Measurements from ENCODE around the gene TMEM106B. TPM values are rescaled to one million over a fixed set of nuclear protein-coding genes. Genes with fewer than 3 reads are reported as not detected.
A peak's percentile ranks its signal among the peaks of the same experiment; 100 is the strongest.

TMEM106B gene
- total and polyA plus RNA-seq, 7 experiments from 2014 or later: 22.8 to 69.2 (median 40.1) TPM

DNA sequence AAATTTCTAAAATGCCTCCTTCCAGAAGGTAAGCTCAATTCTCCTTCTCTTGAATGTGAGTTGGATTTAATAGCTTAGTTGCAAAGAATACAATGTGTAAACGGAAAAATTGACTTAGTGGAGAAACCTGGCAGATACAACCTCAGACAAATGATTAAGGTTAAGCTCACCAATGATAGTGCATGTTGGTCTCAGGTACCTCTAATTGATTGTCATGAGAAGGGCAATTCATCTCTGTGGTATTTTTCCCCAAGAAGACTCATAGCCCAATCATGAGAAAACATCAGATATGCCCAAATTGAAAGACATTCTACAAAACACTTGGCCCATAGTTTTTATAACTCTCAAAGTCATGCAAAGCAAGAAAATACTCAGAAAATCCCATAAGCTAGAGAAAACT lies 36.2 kb upstream of the TMEM106B start:
- intact Hi-C loops (cut with micrococcal nuclease): loop anchor here in 1 of 2 donors (5.0 kb wide), 1 partner anchor 82 kb away; no protein-coding TSS in a partner anchor
- Histone ChIP-seq H3K4me1 (ENCODE audit: control insufficient read depth in 2 of 2, insufficient read depth in 2 of 2, low read length in 2 of 2) (peaks cover 11 to 12% of the 10 kb centered on the region in 2 donors), H3K4me3 (ENCODE audit: low read length) (no peak overlapping the region), H3K36me3 (ENCODE audit: control insufficient read depth in 2 of 3, insufficient read depth in 3 of 3, low read length in 3 of 3) (peaks cover 0 to 4% (median 0%) of the 10 kb centered on the region in 3 experiments), H3K27me3 (ENCODE audit: control insufficient read depth in 2 of 2, insufficient read depth in 2 of 2, low read length in 2 of 2) (no peaks in the 10 kb centered on the region), H3K27ac (ENCODE audit: low read depth, low read length) (no peak overlapping the region), H3K9me3 (ENCODE audit: control insufficient read depth in 2 of 3, low read length in 3 of 3) (no peaks in the 10 kb centered on the region)
- Mint-ChIP-seq H3K27me3 (peaks cover 0 to 31% (median 0%) of the 10 kb centered on the region in 5 donors), H3K4me1 (peaks cover under 1 to 25% (median 19%) of the 10 kb centered on the region in 7 donors), H3K4me3 (no peak overlapping the region), H3K27ac (no peak overlapping the region), H3K9me3 (peaks cover 0 to 25% (median 6%) of the 10 kb centered on the region in 11 donors), H3K36me3 (peaks cover 0 to 8% (median 7%) of the 10 kb centered on the region in 5 donors)
- ChIA-PET CTCF (no interaction called here), POLR2A (interaction anchor here (0.6 kb wide), 1 partner anchor 110 kb away, joined by 3 read pairs; no protein-coding TSS in a partner anchor)
- no peak for ATAC-seq
- DNase-seq: no peak

DNA sequence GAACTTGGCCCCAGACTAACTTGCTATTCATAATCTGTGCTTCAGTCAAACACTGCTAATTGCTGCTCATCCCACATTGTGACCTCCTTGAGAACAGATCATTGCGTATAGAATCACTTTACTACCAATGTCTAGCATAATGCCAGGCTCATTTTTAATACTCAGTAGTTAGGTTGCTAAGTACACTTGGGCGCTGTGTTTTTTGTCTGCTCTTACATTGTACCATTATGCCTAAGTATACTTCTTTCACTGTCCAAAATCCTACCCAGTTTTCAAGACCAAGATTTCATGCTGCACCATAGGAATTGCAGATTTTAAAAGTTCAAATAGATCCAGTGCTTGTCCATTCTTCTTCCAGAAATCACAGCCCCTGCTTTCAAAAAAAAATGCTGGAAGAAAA lies 32.8 kb upstream of the TMEM106B start:
- H3K9me3 Mint-ChIP-seq: peaks cover 0 to 4% (median 0%) of the 10 kb centered on the region in 11 donors
- H3K4me3 Mint-ChIP-seq: no peak overlapping the region
- no peak overlapping the region for H3K27ac ChIP-seq (ENCODE audit: low read depth, low read length)
- intact Hi-C loops (cut with micrococcal nuclease): no loop called here
- H3K9me3 ChIP-seq (ENCODE audit: control insufficient read depth in 2 of 3, low read length in 3 of 3): no peaks in the 10 kb centered on the region
- H3K27me3 ChIP-seq (ENCODE audit: control insufficient read depth in 2 of 2, insufficient read depth in 2 of 2, low read length in 2 of 2): no peaks in the 10 kb centered on the region
- H3K36me3 Mint-ChIP-seq: no peaks in the 10 kb centered on the region
- H3K27me3 Mint-ChIP-seq: peaks cover 0 to 32% (median 0%) of the 10 kb centered on the region in 5 donors
- no peak for DNase-seq
- CTCF ChIA-PET: no interaction called here
- H3K4me1 Mint-ChIP-seq: peaks cover 0 to 7% (median 0%) of the 10 kb centered on the region in 7 donors
- no peak overlapping the region for H3K4me3 ChIP-seq (ENCODE audit: low read length)
- no peak overlapping the region for H3K27ac Mint-ChIP-seq
- peaks cover 0 to 4% (median 0%) of the 10 kb centered on the region in 3 experiments for H3K36me3 ChIP-seq (ENCODE audit: control insufficient read depth in 2 of 3, insufficient read depth in 3 of 3, low read length in 3 of 3)
- POLR2A ChIA-PET: no interaction called here
- H3K4me1 ChIP-seq (ENCODE audit: control insufficient read depth in 2 of 2, insufficient read depth in 2 of 2, low read length in 2 of 2): no peaks in the 10 kb centered on the region
- ATAC-seq: no peak

DNA sequence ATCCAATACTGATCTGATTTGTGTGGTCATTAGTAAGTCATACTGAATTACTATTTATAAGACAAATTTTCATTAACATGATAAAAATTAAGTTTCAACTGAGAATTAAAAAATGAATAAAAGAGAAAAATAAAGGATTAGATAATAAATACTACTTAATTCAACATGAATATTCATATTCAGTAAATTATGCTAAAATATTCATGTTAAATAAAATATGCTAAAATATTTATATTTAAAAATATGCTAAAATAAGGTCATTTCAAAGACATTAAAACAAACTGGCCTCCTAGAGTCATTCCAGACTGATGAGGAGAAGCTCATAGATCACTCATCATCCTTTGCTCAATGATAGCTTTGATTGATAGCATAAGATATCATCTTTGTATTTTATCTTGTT lies 16.7 kb upstream of the TMEM106B start:
- DNase-seq (no peak), ATAC-seq (no peak)
- POLR2A ChIA-PET: interaction anchor here (0.6 kb wide), 1 partner anchor 65 kb away, joined by 3 read pairs; no protein-coding TSS in a partner anchor
- no peaks in the 10 kb centered on the region for H3K9me3 ChIP-seq (ENCODE audit: control insufficient read depth in 2 of 3, low read length in 3 of 3)
- no peaks in the 10 kb centered on the region for H3K36me3 ChIP-seq (ENCODE audit: control insufficient read depth in 2 of 3, insufficient read depth in 3 of 3, low read length in 3 of 3)
- Mint-ChIP-seq H3K27ac (no peak overlapping the region), H3K4me1 (peaks cover 0 to 3% (median 0%) of the 10 kb centered on the region in 7 donors), H3K36me3 (peaks cover 0 to 5% (median 4%) of the 10 kb centered on the region in 5 donors), H3K9me3 (peaks cover 0 to 6% (median 0%) of the 10 kb centered on the region in 11 donors), H3K4me3 (no peak overlapping the region), H3K27me3 (peaks cover 0 to 22% (median 0%) of the 10 kb centered on the region in 5 donors)
- H3K4me1 ChIP-seq (ENCODE audit: control insufficient read depth in 2 of 2, insufficient read depth in 2 of 2, low read length in 2 of 2): no peaks in the 10 kb centered on the region
- no peak overlapping the region for H3K27ac ChIP-seq (ENCODE audit: low read depth, low read length)
- intact Hi-C loops (cut with micrococcal nuclease): no loop called here
- H3K27me3 ChIP-seq (ENCODE audit: control insufficient read depth in 2 of 2, insufficient read depth in 2 of 2, low read length in 2 of 2): no peaks in the 10 kb centered on the region
- CTCF ChIA-PET: interaction anchor here (0.7 kb wide), 1 partner anchor 24 kb away, joined by 3 read pairs; no protein-coding TSS in a partner anchor
- H3K4me3 ChIP-seq (ENCODE audit: low read length): no peak overlapping the region

DNA sequence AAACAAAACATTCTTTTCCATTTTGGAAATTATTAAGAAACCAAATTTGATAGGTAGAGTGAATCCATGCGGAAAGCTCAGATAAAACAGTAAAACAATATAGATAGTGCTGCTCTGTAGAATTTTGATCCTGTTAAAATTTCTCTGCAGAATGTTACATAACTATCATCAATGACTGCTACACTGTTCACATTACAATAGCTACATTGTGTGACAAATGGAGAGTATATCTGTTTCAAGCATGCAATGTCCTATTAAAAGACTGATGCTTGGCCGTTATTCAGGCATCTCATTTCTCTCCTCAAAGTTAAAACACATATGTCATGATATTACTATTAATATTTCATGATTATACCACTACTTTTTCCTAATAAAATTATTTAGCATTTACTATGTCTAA lies 14.7 kb upstream of the TMEM106B start:
- H3K36me3 Mint-ChIP-seq: peaks cover 0 to 5% (median 0%) of the 10 kb centered on the region in 5 donors
- H3K27ac ChIP-seq (ENCODE audit: low read depth, low read length): no peak overlapping the region
- no peaks in the 10 kb centered on the region for H3K4me1 Mint-ChIP-seq
- H3K27me3 Mint-ChIP-seq: peaks cover 0 to 28% (median 0%) of the 10 kb centered on the region in 5 donors
- H3K4me3 Mint-ChIP-seq: no peak overlapping the region
- H3K4me1 ChIP-seq (ENCODE audit: control insufficient read depth in 2 of 2, insufficient read depth in 2 of 2, low read length in 2 of 2): no peaks in the 10 kb centered on the region
- ChIA-PET CTCF (interaction anchor here (0.6 to 0.7 kb wide), 2 partner anchors 45 to 95 kb away, joined by 3 to 7 read pairs; no protein-coding TSS in a partner anchor), POLR2A (interaction anchor here (1.0 to 1.1 kb wide), 2 partner anchors 11 to 12 kb away, joined by 3 to 4 read pairs; no protein-coding TSS in a partner anchor)
- H3K4me3 ChIP-seq (ENCODE audit: low read length): no peak overlapping the region
- intact Hi-C loops (cut with micrococcal nuclease): no loop called here
- DNase-seq (no peak), ATAC-seq (no peak)
- no peak overlapping the region for H3K27ac Mint-ChIP-seq
- H3K27me3 ChIP-seq (ENCODE audit: control insufficient read depth in 2 of 2, insufficient read depth in 2 of 2, low read length in 2 of 2): no peaks in the 10 kb centered on the region
- H3K9me3 Mint-ChIP-seq: peaks cover 0 to 6% (median 0%) of the 10 kb centered on the region in 11 donors
- H3K9me3 ChIP-seq (ENCODE audit: control insufficient read depth in 2 of 3, low read length in 3 of 3): no peaks in the 10 kb centered on the region
- no peaks in the 10 kb centered on the region for H3K36me3 ChIP-seq (ENCODE audit: control insufficient read depth in 2 of 3, insufficient read depth in 3 of 3, low read length in 3 of 3)

DNA sequence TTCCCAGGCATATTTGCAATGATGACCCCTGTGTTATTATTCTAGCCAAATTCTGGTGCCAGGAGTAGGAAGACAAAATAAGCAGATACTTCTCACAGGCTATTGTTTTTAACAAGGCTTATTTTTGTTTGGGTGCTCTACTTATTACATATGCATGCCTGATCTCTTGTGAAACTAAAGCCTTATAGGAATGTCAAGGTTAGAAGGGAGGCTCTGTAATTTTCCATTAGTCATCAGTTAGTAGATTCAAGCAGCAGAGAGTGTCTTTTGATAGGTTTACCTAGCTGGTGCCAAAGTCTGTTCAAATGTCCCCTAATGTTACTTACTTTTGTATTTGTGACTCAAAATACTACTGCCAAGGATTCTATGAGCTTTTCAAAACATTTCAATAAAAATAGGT lies 11.7 kb upstream of the TMEM106B start:
- ChIA-PET POLR2A (no interaction called here), CTCF (no interaction called here)
- no peaks in the 10 kb centered on the region for H3K4me1 Mint-ChIP-seq
- H3K27ac Mint-ChIP-seq: no peak overlapping the region
- DNase-seq: no peak
- Histone ChIP-seq H3K4me1 (ENCODE audit: control insufficient read depth in 2 of 2, insufficient read depth in 2 of 2, low read length in 2 of 2) (no peaks in the 10 kb centered on the region), H3K27ac (ENCODE audit: low read depth, low read length) (no peak overlapping the region), H3K9me3 (ENCODE audit: control insufficient read depth in 2 of 3, low read length in 3 of 3) (no peaks in the 10 kb centered on the region), H3K27me3 (ENCODE audit: control insufficient read depth in 2 of 2, insufficient read depth in 2 of 2, low read length in 2 of 2) (no peaks in the 10 kb centered on the region), H3K4me3 (ENCODE audit: low read length) (no peak overlapping the region), H3K36me3 (ENCODE audit: control insufficient read depth in 2 of 3, insufficient read depth in 3 of 3, low read length in 3 of 3) (no peaks in the 10 kb centered on the region)
- peaks cover 0 to 29% (median 0%) of the 10 kb centered on the region in 5 donors for H3K27me3 Mint-ChIP-seq
- peaks cover 0 to 4% (median 0%) of the 10 kb centered on the region in 11 donors for H3K9me3 Mint-ChIP-seq
- no peak for ATAC-seq
- H3K4me3 Mint-ChIP-seq: no peak overlapping the region
- H3K36me3 Mint-ChIP-seq: peaks cover 0 to 4% (median 0%) of the 10 kb centered on the region in 5 donors
- intact Hi-C loops (cut with micrococcal nuclease): no loop called here

DNA sequence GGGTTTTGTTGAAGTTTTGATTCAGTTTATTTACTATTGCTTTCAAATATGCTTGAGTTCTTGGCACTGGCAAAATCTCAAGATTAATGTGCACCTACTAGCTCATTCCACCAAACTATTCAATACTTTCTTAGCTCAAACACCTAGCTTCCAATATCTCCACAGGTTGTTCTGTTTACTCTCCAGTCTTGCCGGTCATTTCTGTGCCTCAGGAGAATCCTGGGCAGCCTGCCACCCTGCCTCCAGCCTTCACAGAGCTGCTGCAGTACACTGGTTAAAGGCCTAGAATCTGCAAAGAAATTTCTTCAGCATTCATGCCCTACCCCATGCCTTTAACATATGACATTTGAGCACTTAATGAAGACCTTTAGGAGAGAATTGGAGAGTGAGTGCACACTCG lies 4.0 kb upstream of the TMEM106B start:
- H3K27me3 Mint-ChIP-seq: peaks cover 0 to 42% (median 0%) of the 10 kb centered on the region in 5 donors
- Histone ChIP-seq H3K27ac (ENCODE audit: low read depth, low read length) (no peak overlapping the region), H3K4me1 (ENCODE audit: control insufficient read depth in 2 of 2, insufficient read depth in 2 of 2, low read length in 2 of 2) (peaks cover 0 to 5% of the 10 kb centered on the region in 2 donors), H3K36me3 (ENCODE audit: control insufficient read depth in 2 of 3, insufficient read depth in 3 of 3, low read length in 3 of 3) (no peaks in the 10 kb centered on the region), H3K27me3 (ENCODE audit: control insufficient read depth in 2 of 2, insufficient read depth in 2 of 2, low read length in 2 of 2) (no peaks in the 10 kb centered on the region), H3K9me3 (ENCODE audit: control insufficient read depth in 2 of 3, low read length in 3 of 3) (no peaks in the 10 kb centered on the region), H3K4me3 (ENCODE audit: low read length) (no peak overlapping the region)
- intact Hi-C loops (cut with micrococcal nuclease): no loop called here
- H3K27ac Mint-ChIP-seq: peak overlapping the region in 2 of 9 donors; percentile 21 to 26
- H3K4me1 Mint-ChIP-seq: peaks cover 9 to 18% (median 12%) of the 10 kb centered on the region in 7 donors
- DNase-seq: no peak
- H3K4me3 Mint-ChIP-seq: no peak overlapping the region
- peaks cover 0 to 5% (median 0%) of the 10 kb centered on the region in 11 donors for H3K9me3 Mint-ChIP-seq
- ChIA-PET CTCF (no interaction called here), POLR2A (interaction anchor here (0.6 to 1.0 kb wide), 3 partner anchors 10 to 99 kb away, joined by 3 to 4 read pairs (median 3); no protein-coding TSS in a partner anchor)
- H3K36me3 Mint-ChIP-seq: peaks cover 0 to 4% (median 0%) of the 10 kb centered on the region in 5 donors
- no peak for ATAC-seq

All from naive thymus-derived CD4-positive, alpha-beta T cell (primary cell).